Anterior cingulate cortex (tissue), 58 donors: ENCODE measurements around the gene TCF4.

ENCODE experiments used
- DNase-seq, 58 donors: peaks; one replicate each; lab custom pipeline; 2025; lab: John Stamatoyannopoulos, UW

TCF4 gene

DNA sequence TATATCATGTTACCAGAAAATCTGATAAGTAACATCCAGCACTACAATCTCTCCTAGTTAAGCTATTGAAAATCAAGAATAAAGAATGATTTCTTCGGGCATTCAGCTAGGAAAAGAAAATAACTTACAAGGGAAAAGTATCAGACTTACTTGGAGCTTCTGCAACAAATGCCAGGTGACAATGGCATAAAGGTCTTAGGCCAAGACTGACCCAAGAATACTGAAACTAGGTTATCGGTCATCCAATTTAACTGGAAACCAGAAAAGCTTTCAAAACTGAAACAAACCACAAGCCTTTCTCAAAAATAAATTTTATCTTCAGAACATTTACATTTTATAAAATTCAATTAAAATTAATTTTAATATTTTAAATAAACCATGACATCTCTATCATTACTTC, 414.7 kb downstream of the TCF4 start:
- DNase-seq = no peak
